ENCODE data around the gene LY86. TPM values are rescaled to one million over a fixed set of nuclear protein-coding genes. Genes with fewer than 3 reads are reported as not detected.

Gene LY86
- total and polyA plus RNA-seq, 7 experiments from 2014 or later: 1.5 to 19.6 (median 5.4) TPM

- Histone ChIP-seq H3K9me3 (ENCODE audit: control insufficient read depth in 2 of 3, low read length in 3 of 3) (no peaks in the 10 kb centered on the region), H3K27me3 (ENCODE audit: control insufficient read depth in 2 of 2, insufficient read depth in 2 of 2, low read length in 2 of 2) (no peaks in the 10 kb centered on the region), H3K4me1 (ENCODE audit: control insufficient read depth in 2 of 2, insufficient read depth in 2 of 2, low read length in 2 of 2) (no peaks in the 10 kb centered on the region), H3K27ac (ENCODE audit: low read depth, low read length) (no peak overlapping the region), H3K4me3 (ENCODE audit: low read length) (no peak overlapping the region), H3K36me3 (ENCODE audit: control insufficient read depth in 2 of 3, insufficient read depth in 3 of 3, low read length in 3 of 3) (no peaks in the 10 kb centered on the region)
- ChIA-PET POLR2A (interaction anchor here (0.6 kb wide), 1 partner anchor 24 kb away, joined by 4 read pairs; no protein-coding TSS in a partner anchor), CTCF (interaction anchor here (0.7 kb wide), 1 partner anchor 11 kb away, joined by 4 read pairs; no protein-coding TSS in a partner anchor)
- peak overlapping the region in 2 of 9 donors; percentile 2 to 19 for H3K27ac Mint-ChIP-seq
- H3K4me3 Mint-ChIP-seq: peak overlapping the region in 1 of 10 donors; percentile 65
- ATAC-seq (peak; percentile 36), DNase-seq (no peak)
- peaks cover 0 to 2% (median 0%) of the 10 kb centered on the region in 5 donors for H3K27me3 Mint-ChIP-seq
- H3K9me3 Mint-ChIP-seq: peaks cover 0 to 3% (median 0%) of the 10 kb centered on the region in 11 donors
- intact Hi-C loops (cut with micrococcal nuclease): loop anchor here in 1 of 2 donors (10.0 kb wide), 1 partner anchor 421 kb away; the partner anchor contains the start of gene RREB1
- peaks cover 0 to 18% (median 0%) of the 10 kb centered on the region in 5 donors for H3K36me3 Mint-ChIP-seq
- H3K4me1 Mint-ChIP-seq: peaks cover 12 to 74% (median 27%) of the 10 kb centered on the region in 7 donors
These were observed 95.7 kb downstream of the LY86 start for GRCh38 chr6:6683969-6684833.

- CTCF ChIA-PET: interaction anchor here (0.5 kb wide), 1 partner anchor 554 kb away, joined by 3 read pairs; no protein-coding TSS in a partner anchor
- Histone ChIP-seq H3K4me3 (ENCODE audit: low read length) (no peak overlapping the region), H3K27me3 (ENCODE audit: control insufficient read depth in 2 of 2, insufficient read depth in 2 of 2, low read length in 2 of 2) (no peaks in the 10 kb centered on the region), H3K4me1 (ENCODE audit: control insufficient read depth in 2 of 2, insufficient read depth in 2 of 2, low read length in 2 of 2) (no peaks in the 10 kb centered on the region), H3K27ac (ENCODE audit: low read depth, low read length) (no peak overlapping the region), H3K36me3 (ENCODE audit: control insufficient read depth in 2 of 3, insufficient read depth in 3 of 3, low read length in 3 of 3) (no peaks in the 10 kb centered on the region), H3K9me3 (ENCODE audit: control insufficient read depth in 2 of 3, low read length in 3 of 3) (no peaks in the 10 kb centered on the region)
- H3K4me1 Mint-ChIP-seq: peaks cover 12 to 79% (median 30%) of the 10 kb centered on the region in 7 donors
- intact Hi-C loops (cut with micrococcal nuclease): loop anchor here in 1 of 2 donors (10.0 kb wide), 1 partner anchor 419 kb away; the partner anchor contains the start of gene RREB1
- no peak for DNase-seq
- H3K9me3 Mint-ChIP-seq: peaks cover 0 to 3% (median 0%) of the 10 kb centered on the region in 11 donors
- POLR2A ChIA-PET: no interaction called here
- H3K27ac Mint-ChIP-seq: peak overlapping the region in 1 of 9 donors; percentile 5
- peak overlapping the region in 1 of 10 donors; percentile 3 for H3K4me3 Mint-ChIP-seq
- ATAC-seq: no peak
- H3K27me3 Mint-ChIP-seq: peaks cover 0 to 2% (median 0%) of the 10 kb centered on the region in 5 donors
- H3K36me3 Mint-ChIP-seq: peaks cover 0 to 18% (median 0%) of the 10 kb centered on the region in 5 donors
These were observed 96.9 kb downstream of the LY86 start for GRCh38 chr6:6685249-6686040.

GRCh38 chr6:6686176-6686575 lies 97.7 kb downstream of the LY86 start:
- H3K36me3 Mint-ChIP-seq: peaks cover 0 to 22% (median 3%) of the 10 kb centered on the region in 5 donors
- peak overlapping the region in 2 of 10 donors; percentile 8 to 75 for H3K4me3 Mint-ChIP-seq
- intact Hi-C loops (cut with micrococcal nuclease): loop anchor here in 1 of 2 donors (10.0 kb wide), 1 partner anchor 419 kb away; the partner anchor contains the start of gene RREB1
- DNase-seq: no peak
- H3K27ac ChIP-seq (ENCODE audit: low read depth, low read length): no peak overlapping the region
- CTCF ChIA-PET: interaction anchor here (0.5 kb wide), 1 partner anchor 553 kb away, joined by 3 read pairs; no protein-coding TSS in a partner anchor
- peaks cover 0 to 2% (median 0%) of the 10 kb centered on the region in 5 donors for H3K27me3 Mint-ChIP-seq
- ATAC-seq: no peak
- H3K4me3 ChIP-seq (ENCODE audit: low read length): no peak overlapping the region
- H3K36me3 ChIP-seq (ENCODE audit: control insufficient read depth in 2 of 3, insufficient read depth in 3 of 3, low read length in 3 of 3): no peaks in the 10 kb centered on the region
- H3K27ac Mint-ChIP-seq: peak overlapping the region in 1 of 9 donors; percentile 87
- peaks cover 0 to 2% (median 0%) of the 10 kb centered on the region in 3 experiments for H3K9me3 ChIP-seq (ENCODE audit: control insufficient read depth in 2 of 3, low read length in 3 of 3)
- H3K27me3 ChIP-seq (ENCODE audit: control insufficient read depth in 2 of 2, insufficient read depth in 2 of 2, low read length in 2 of 2): no peaks in the 10 kb centered on the region
- H3K9me3 Mint-ChIP-seq: peaks cover 0 to 8% (median 4%) of the 10 kb centered on the region in 11 donors
- peaks cover 12 to 73% (median 30%) of the 10 kb centered on the region in 7 donors for H3K4me1 Mint-ChIP-seq
- H3K4me1 ChIP-seq (ENCODE audit: control insufficient read depth in 2 of 2, insufficient read depth in 2 of 2, low read length in 2 of 2): no peaks in the 10 kb centered on the region
- POLR2A ChIA-PET: interaction anchor here (0.7 kb wide), 1 partner anchor 934 kb away, joined by 4 read pairs; no protein-coding TSS in a partner anchor

GRCh38 chr6:6686748-6687601 lies 98.5 kb downstream of the LY86 start:
- intact Hi-C loops (cut with micrococcal nuclease): loop anchor here in 1 of 2 donors (10.0 kb wide), 1 partner anchor 418 kb away; the partner anchor contains the start of gene RREB1
- peak overlapping the region in 4 of 10 donors; percentile 9 to 76 (median 69) for H3K4me3 Mint-ChIP-seq
- Histone ChIP-seq H3K27ac (ENCODE audit: low read depth, low read length) (no peak overlapping the region), H3K4me1 (ENCODE audit: control insufficient read depth in 2 of 2, insufficient read depth in 2 of 2, low read length in 2 of 2) (no peaks in the 10 kb centered on the region), H3K9me3 (ENCODE audit: control insufficient read depth in 2 of 3, low read length in 3 of 3) (peaks cover 0 to 10% (median 0%) of the 10 kb centered on the region in 3 experiments), H3K27me3 (ENCODE audit: control insufficient read depth in 2 of 2, insufficient read depth in 2 of 2, low read length in 2 of 2) (no peaks in the 10 kb centered on the region), H3K4me3 (ENCODE audit: low read length) (no peak overlapping the region), H3K36me3 (ENCODE audit: control insufficient read depth in 2 of 3, insufficient read depth in 3 of 3, low read length in 3 of 3) (no peaks in the 10 kb centered on the region)
- peaks cover 0 to 2% (median 0%) of the 10 kb centered on the region in 5 donors for H3K27me3 Mint-ChIP-seq
- CTCF ChIA-PET: no interaction called here
- H3K27ac Mint-ChIP-seq: peak overlapping the region in 3 of 9 donors; percentile 60 to 87 (median 70)
- peaks cover 0 to 15% (median 4%) of the 10 kb centered on the region in 11 donors for H3K9me3 Mint-ChIP-seq
- peak in 2 of 9 donors; percentile 31 to 68 for DNase-seq
- ATAC-seq: peak; percentile 63
- H3K4me1 Mint-ChIP-seq: peaks cover 12 to 67% (median 30%) of the 10 kb centered on the region in 7 donors
- peaks cover 0 to 30% (median 3%) of the 10 kb centered on the region in 5 donors for H3K36me3 Mint-ChIP-seq
- POLR2A ChIA-PET: interaction anchor here (0.7 kb wide), 1 partner anchor 933 kb away, joined by 4 read pairs; no protein-coding TSS in a partner anchor

- H3K27ac Mint-ChIP-seq: peak overlapping the region in 4 of 9 donors; percentile 34 to 87 (median 51)
- peaks cover 0 to 16% (median 4%) of the 10 kb centered on the region in 11 donors for H3K9me3 Mint-ChIP-seq
- H3K4me3 ChIP-seq (ENCODE audit: low read length): no peak overlapping the region
- ATAC-seq (no peak), DNase-seq (no peak)
- H3K4me1 ChIP-seq (ENCODE audit: control insufficient read depth in 2 of 2, insufficient read depth in 2 of 2, low read length in 2 of 2): no peaks in the 10 kb centered on the region
- peaks cover 9 to 56% (median 25%) of the 10 kb centered on the region in 7 donors for H3K4me1 Mint-ChIP-seq
- H3K27ac ChIP-seq (ENCODE audit: low read depth, low read length): no peak overlapping the region
- POLR2A ChIA-PET: interaction anchor here (0.6 kb wide), 1 partner anchor 220 kb away, joined by 3 read pairs; no protein-coding TSS in a partner anchor
- H3K27me3 Mint-ChIP-seq: peaks cover 0 to 2% (median 0%) of the 10 kb centered on the region in 5 donors
- H3K36me3 ChIP-seq (ENCODE audit: control insufficient read depth in 2 of 3, insufficient read depth in 3 of 3, low read length in 3 of 3): no peaks in the 10 kb centered on the region
- CTCF ChIA-PET: no interaction called here
- H3K27me3 ChIP-seq (ENCODE audit: control insufficient read depth in 2 of 2, insufficient read depth in 2 of 2, low read length in 2 of 2): no peaks in the 10 kb centered on the region
- peaks cover 0 to 10% (median 0%) of the 10 kb centered on the region in 3 experiments for H3K9me3 ChIP-seq (ENCODE audit: control insufficient read depth in 2 of 3, low read length in 3 of 3)
- peak overlapping the region in 4 of 10 donors; percentile 6 to 75 (median 43) for H3K4me3 Mint-ChIP-seq
- peaks cover 0 to 28% (median 3%) of the 10 kb centered on the region in 5 donors for H3K36me3 Mint-ChIP-seq
- intact Hi-C loops (cut with micrococcal nuclease): loop anchor here in 1 of 2 donors (10.0 kb wide), 1 partner anchor 417 kb away; the partner anchor contains the start of gene RREB1
These were observed 99.8 kb downstream of the LY86 start for GRCh38 chr6:6688283-6688682.

Measured in naive thymus-derived CD4-positive, alpha-beta T cell (primary cell).